Cardiac septum (tissue), 1 donor: ENCODE results near the gene CDH13. TPM values are rescaled to one million over a fixed set of nuclear protein-coding genes. Genes with fewer than 3 reads are reported as not detected.

Experiments
- DNase-seq: peaks from one replicate; pipeline ENCODE4 v3.0.0-alpha.2; 2020; ENCODE audit warnings: low spot score
- intact Hi-C: fragments of 100-400 bp; cut with DNase I; formaldehyde crosslinking; loops from one replicate; pipeline ENCODE4 v1.14.0; 2022
- total RNA-seq: library from RNA; stranded (reverse); fragmentation: NEBNext Ultra II Directional; extraction: Animal tissue kit (Norgen Biotek cat#: 25700); gene quantifications from one replicate; pipeline ENCODE4 v1.2.1, GENCODE V29; 2021
- donor health status: DM: no; HTN: no; CAD: no.

Gene CDH13
- total RNA-seq, 1 donor from 2014 or later: 108 TPM

DNA sequence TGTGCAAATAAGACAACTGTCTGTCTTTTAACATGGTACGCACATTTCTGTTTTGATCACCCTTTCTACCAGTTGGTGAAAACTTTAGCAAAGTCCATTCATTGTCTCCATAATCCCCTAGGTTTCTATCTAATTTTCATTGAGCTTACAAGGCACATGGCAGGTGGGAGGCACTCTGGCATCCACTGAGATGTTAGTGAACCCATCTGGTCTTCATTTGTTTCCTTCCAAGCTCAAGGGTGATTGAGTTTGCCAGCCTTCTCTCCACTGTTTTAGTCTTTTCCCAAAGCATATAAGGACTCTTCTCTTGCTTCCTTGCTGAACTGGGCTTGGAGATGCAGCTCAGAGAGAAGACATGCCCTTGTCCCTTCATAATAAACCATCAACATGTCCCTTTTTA is 179.1 kb downstream of the CDH13 start:
- intact Hi-C loops: no loop called here

DNA sequence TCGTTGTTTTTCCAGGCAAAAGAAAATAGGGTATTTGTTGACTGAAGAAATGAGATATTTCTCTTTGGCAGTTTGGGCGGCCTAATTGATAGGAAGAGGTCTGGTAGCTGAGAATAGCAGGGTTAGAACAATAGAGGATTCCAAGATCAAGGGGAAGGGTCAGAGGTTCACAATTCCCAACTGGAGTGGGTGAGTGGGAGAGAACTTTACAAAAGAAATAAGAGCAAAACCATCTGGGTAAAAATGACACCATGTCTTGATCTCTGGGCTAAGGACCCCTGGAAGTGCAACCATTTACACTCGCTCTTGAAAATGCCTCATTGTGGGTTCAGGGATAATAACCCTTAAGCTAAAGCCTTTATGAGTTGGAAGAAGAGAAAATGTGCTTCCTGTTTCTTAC is 180.5 kb downstream of the CDH13 start:
- intact Hi-C loops: no loop called here
- DNase-seq: no peak

More for the DNA sequence above, 179.1 kb downstream of the CDH13 start:
- DNase-seq: no peak

GRCh38 chr16:82808036-82808435 is 181.3 kb downstream of the CDH13 start:
- intact Hi-C loops: no loop called here
- DNase-seq: no peak

GRCh38 chr16:82810077-82810476 is 183.3 kb downstream of the CDH13 start:
- intact Hi-C loops: no loop called here
- no peak for DNase-seq

- no peak for DNase-seq
- intact Hi-C loops: no loop called here
These were observed 187.3 kb downstream of the CDH13 start for GRCh38 chr16:82814059-82814458.

DNA sequence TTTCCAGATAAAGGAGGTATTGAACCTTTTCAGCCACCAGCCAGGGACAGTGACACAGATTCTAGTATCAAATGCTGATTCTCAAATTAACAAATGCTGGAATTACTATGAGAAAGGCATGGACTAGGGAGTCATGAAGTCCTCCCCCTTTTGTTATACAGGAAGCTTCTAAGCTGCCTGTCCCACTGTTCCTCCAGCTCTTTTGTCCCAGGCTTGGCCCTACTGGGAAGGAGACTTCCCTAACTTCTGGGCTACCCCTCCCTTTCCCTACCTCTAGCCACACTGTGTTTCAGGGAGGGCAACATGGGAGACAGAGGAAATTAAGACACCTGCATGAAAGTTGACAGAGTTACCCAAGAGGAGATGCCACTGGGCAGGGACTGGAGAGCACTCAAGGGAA is 192.5 kb downstream of the CDH13 start:
- intact Hi-C loops: no loop called here

DNA sequence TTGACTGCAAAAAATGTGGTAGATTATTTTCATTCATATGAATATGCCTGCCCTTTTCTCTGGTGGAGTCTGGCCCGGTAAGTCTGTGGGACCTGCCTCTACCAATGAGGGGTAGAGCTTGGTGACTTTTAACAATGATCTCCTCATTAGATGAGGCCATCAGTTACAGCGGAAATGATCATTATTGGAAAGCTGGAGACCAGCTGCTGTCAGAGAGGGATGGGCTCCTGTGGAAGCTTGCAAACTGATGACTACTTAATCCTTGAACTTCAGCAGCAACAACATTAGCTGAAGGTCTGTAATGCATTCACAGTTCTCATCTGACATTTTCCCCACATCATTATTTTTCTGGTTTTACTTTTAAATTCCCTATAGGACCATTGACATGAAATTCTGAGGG is 194.1 kb downstream of the CDH13 start:
- intact Hi-C loops: no loop called here
- DNase-seq: no peak

More for the DNA sequence above, 192.5 kb downstream of the CDH13 start:
- no peak for DNase-seq

- DNase-seq: no peak
- intact Hi-C loops: no loop called here
These were observed 197.6 kb downstream of the CDH13 start for GRCh38 chr16:82824408-82824807.

DNA sequence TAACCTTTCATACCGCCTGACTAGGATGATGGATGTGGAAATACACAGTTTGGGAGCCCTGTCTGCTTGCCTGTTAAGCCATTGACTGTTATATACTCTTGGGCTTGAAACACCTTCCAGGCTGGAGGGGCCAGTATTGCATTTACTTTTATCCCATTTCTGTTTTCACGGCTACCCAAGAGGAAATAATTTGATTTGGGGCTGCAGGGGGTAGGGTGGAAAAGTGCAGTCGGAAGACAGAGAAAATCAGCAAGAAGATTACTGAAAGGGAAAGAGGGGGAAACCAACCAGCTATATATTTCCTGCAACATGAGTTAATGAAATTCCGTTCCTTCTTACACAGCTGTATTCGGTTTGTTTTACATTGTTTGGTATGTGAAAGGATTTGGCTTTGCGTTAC is 202.5 kb downstream of the CDH13 start:
- intact Hi-C loops: no loop called here
- no peak for DNase-seq

GRCh38 chr16:82830944-82831343 is 204.2 kb downstream of the CDH13 start:
- intact Hi-C loops: no loop called here
- DNase-seq: no peak

- intact Hi-C loops: no loop called here
These were observed 206.1 kb downstream of the CDH13 start for GRCh38 chr16:82832821-82833220.

GRCh38 chr16:82833378-82833993 is 206.7 kb downstream of the CDH13 start:
- DNase-seq: no peak
- intact Hi-C loops: no loop called here

More at GRCh38 chr16:82832821-82833220, 206.1 kb downstream of the CDH13 start:
- DNase-seq: no peak

DNA sequence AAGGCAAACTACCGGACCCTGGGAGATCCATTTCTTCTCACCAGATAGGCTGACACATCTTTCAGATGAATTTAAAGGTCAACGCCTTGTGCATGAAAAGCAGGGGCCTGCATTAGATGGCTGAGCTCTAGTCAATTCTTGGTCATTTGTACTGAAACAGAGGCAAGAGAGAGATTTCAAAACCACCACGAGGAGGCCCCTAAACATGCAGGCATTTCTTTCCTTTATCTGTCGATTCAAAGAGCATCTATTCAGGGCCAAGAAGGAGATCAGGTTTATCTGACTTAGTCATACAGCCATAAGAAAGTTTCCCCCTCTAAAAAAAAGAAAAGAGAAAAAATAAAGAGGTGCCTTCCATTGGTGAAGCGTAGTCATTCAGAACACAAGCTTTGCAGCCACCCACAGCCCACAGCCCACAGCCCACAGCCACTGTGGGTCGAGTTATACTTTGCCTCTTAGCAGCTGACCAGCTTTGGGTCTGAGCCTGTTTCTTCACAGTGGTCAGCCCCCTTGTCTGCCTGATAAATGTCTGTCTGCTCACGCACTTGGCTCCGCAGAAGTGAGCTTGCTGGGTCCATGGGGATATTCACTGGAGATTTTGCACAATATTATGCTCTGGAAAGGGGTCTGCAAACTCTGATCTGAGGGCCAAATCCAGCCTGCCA is 207.5 kb downstream of the CDH13 start:
- DNase-seq: no peak
- intact Hi-C loops: no loop called here

- no peak for DNase-seq
- intact Hi-C loops: no loop called here
These were observed 208.9 kb downstream of the CDH13 start for GRCh38 chr16:82835487-82836155.

DNA sequence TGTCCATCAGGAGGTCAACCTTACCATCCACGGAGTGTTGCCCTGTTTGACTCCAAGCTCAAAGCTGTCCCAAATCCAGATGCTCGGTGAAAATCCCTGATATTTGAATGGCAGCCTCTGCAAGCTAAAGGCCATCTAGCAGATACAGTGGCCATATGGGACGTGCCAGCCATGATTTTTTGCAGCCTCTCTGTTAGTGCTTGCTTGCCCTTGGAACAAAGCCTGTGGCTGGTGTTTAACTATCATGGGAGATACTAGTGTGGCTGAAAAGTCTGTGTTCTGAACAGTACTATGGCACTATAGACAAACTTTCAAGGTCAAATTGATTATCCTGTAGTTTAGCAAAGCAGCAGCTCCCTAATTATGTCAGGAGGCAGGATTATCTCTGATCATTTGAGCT is 214.3 kb downstream of the CDH13 start:
- DNase-seq: no peak
- intact Hi-C loops: no loop called here

DNA sequence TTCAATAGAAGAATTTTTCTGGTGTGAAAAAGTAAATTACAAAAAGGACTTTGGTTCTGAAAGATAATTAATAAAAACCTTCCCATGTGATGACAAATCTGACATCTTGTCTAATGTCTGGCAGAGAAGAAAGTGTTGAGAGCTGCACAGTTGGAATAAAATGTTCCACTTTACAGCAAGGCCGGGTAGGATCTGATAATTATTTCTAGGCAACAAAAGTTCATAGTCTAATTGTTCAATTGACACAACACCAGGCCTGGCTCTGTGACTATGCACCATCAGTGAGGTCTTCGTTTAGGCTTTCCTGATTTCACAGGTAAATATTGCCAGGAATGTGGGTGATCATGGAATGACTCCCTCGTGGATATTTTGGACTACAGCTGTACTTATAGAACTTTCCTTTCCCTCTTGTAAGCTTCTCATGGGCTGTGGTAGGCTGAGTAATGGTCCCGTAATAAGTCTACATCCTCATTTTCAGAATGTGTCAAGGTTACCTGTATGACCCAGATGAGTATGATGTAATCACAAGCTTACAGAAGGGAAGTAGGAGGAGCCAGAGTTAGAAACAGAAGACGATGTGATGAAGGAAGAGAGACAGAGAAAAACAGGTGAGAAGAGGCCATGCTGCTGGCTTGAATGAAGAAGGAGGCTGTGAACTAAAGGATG is 217.0 kb downstream of the CDH13 start:
- intact Hi-C loops: no loop called here
- no peak for DNase-seq

DNA sequence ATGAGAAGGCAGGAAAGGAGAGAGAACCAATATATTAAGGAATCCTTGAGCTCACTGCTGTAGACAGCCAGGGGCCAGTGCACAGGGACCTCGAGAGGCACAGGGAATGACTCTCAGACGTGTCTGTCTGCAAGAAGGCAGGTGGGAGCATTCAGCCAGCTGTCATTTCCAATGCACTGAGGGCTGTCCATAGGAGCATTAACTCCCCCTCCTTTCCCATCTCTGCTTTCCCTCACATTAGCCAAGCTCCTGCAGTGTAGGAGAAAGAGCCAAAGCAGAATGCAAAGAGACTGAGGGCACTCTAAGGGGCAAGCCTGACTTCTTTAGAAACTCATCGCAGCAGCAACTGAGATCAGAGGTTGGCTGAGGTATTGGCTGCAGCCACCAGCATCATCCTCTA is 218.3 kb downstream of the CDH13 start:
- no peak for DNase-seq
- intact Hi-C loops: no loop called here

DNA sequence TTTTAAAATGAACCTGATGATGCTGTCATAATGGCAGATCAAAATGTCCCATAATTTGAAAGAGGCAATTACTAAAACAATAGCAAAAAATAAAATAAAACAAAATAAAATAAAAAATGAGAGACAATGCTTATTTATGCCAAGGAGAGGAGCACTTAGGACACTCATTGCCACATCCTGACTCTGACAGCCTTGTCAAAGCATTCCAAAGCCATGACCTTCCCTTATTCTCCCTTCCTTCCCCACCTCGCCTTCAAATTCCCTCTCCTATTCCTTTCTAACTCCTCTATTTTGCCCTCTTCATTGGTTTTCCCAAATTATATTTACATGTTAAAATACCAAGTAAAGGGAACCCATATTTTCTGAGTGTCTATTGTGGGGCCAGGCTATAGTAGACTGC is 220.0 kb downstream of the CDH13 start:
- intact Hi-C loops: no loop called here

GRCh38 chr16:82848013-82848412 is 221.2 kb downstream of the CDH13 start:
- no peak for DNase-seq
- intact Hi-C loops: no loop called here

More for the DNA sequence above, 220.0 kb downstream of the CDH13 start:
- no peak for DNase-seq

DNA sequence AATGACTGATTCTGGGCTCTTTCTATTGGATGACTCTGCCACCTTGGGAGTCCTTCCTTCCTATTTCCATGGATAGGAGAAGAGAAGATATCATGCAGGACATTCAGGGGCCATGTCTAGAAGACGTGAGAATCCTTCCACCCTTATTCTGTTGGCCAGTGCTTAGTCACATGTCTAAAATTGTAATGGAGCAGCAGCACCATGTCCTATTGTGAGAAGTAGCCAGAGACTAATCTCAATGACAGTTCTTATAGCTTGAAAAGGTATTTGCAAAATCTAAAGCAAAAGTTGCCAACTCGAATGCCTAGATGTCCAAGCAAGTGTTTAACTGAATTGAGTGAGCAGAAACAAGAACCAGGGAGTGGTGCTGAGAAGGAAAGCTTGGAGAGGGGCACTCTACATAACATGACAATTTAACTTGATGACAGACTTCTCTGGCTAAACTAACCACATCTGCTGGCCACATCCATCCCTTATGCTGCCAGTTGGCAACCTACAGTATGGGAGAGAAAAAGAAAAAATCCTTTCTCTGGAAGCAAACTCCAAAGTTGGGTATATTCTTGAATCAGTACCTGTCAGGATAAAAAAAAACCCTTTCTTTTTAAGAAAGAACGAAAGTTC is 225.7 kb downstream of the CDH13 start:
- intact Hi-C loops: no loop called here
- no peak for DNase-seq
